GM19397 (cell line): ENCODE measurements around the gene DEPDC4.
A peak's percentile ranks its signal among the peaks of the same experiment; 100 is the strongest.

Experiments used
- ATAC-seq: cut with Tn5 transposase; IDR thresholded peaks from one replicate; pipeline ENCODE4 v1.9.1; 2021; ENCODE audit warnings: mild to moderate bottlenecking, moderate library complexity; ENCODE audit not compliant: unreplicated experiment

The DEPDC4 gene

GRCh38 chr12:100219328-100220109 is 47.4 kb downstream of the DEPDC4 start:
- no peak for ATAC-seq

- ATAC-seq, result no peak
These were observed 50.5 kb downstream of the DEPDC4 start for GRCh38 chr12:100216337-100216736.

GRCh38 chr12:100215209-100215608 is 51.7 kb downstream of the DEPDC4 start:
- ATAC-seq, result no peak

GRCh38 chr12:100214518-100214917 is 52.4 kb downstream of the DEPDC4 start:
- ATAC-seq, result no peak

GRCh38 chr12:100213016-100213891 is 53.6 kb downstream of the DEPDC4 start:
- no peak for ATAC-seq

GRCh38 chr12:100211698-100212097 is 55.2 kb downstream of the DEPDC4 start:
- no peak for ATAC-seq

GRCh38 chr12:100208834-100209233 is 58.0 kb downstream of the DEPDC4 start:
- no peak for ATAC-seq

- ATAC-seq, result no peak
These were observed 59.6 kb downstream of the DEPDC4 start for GRCh38 chr12:100207311-100207710.

- no peak for ATAC-seq
These were observed 65.1 kb downstream of the DEPDC4 start for GRCh38 chr12:100201604-100202423.

- peak; percentile 86 for ATAC-seq
These were observed 66.3 kb downstream of the DEPDC4 start, which contains the start of gene ACTR6 for GRCh38 chr12:100200463-100201181. TSS of gene ACTR6 (plus strand) at chr12:100200815. CDS start at chr12:100200852, 37 bp downstream.

GRCh38 chr12:100199347-100200149 is 67.3 kb downstream of the DEPDC4 start:
- peak; percentile 78 for ATAC-seq

GRCh38 chr12:100199023-100199346 is 67.9 kb downstream of the DEPDC4 start:
- ATAC-seq, result no peak

- ATAC-seq, result no peak
These were observed 69.4 kb downstream of the DEPDC4 start for GRCh38 chr12:100197486-100197885.

- ATAC-seq, result no peak
These were observed 73.8 kb downstream of the DEPDC4 start for GRCh38 chr12:100193085-100193484.
